H9 (cell line): Measurements from ENCODE around the gene VKORC1. TPM values are rescaled to one million over a fixed set of nuclear protein-coding genes. Genes with fewer than 3 reads are reported as not detected.

Source experiments
- DNase-seq: peaks from one replicate; pipeline ENCODE4 v3.0.0-alpha.2; 2017
- H2AFZ ChIP-seq: one replicate; pipeline ENCODE4 v1.6.1; 2013; ENCODE audit warnings: mild to moderate bottlenecking, low read length, control low read depth, moderate library complexity
- H2AK5ac ChIP-seq: 2 replicates; pipeline ENCODE4 v1.6.1; 2013; ENCODE audit warnings: low read length, control low read depth, mixed read lengths; ENCODE audit not compliant: insufficient read length
- H2BK120ac ChIP-seq: one replicate; pipeline ENCODE4 v1.6.1; 2013; ENCODE audit warnings: low read depth, mild to moderate bottlenecking, low read length, control low read depth, inconsistent platforms; ENCODE audit not compliant: poor library complexity, severe bottlenecking
- H2BK12ac ChIP-seq: 2 replicates; pipeline ENCODE4 v1.6.1; 2013; ENCODE audit warnings: low read length, control low read depth, mixed read lengths, low read depth; ENCODE audit not compliant: insufficient read length
- H2BK15ac ChIP-seq: 2 replicates; pipeline ENCODE4 v1.6.1; 2013; ENCODE audit warnings: low read depth, low read length, control low read depth
- H2BK20ac ChIP-seq: one replicate; pipeline ENCODE4 v1.6.1; 2013; ENCODE audit warnings: low read depth, mild to moderate bottlenecking, low read length, control low read depth, inconsistent platforms; ENCODE audit not compliant: poor library complexity, severe bottlenecking
- H2BK5ac ChIP-seq: 2 replicates; pipeline ENCODE4 v1.6.1; 2013; ENCODE audit warnings: low read length, control low read depth, mixed read lengths; ENCODE audit not compliant: insufficient read length
- H3K14ac ChIP-seq: 2 replicates; pipeline ENCODE4 v1.6.1; 2013; ENCODE audit warnings: low read length, control low read depth; ENCODE audit not compliant: insufficient read depth
- H3K18ac ChIP-seq: 2 replicates; pipeline ENCODE4 v1.6.1; 2013; ENCODE audit warnings: low read depth, mild to moderate bottlenecking, mixed read lengths, low read length, control low read depth; ENCODE audit not compliant: insufficient read length
- H3K23ac ChIP-seq: 2 replicates; pipeline ENCODE4 v1.6.1; 2013; ENCODE audit warnings: low read length, control low read depth, mixed read lengths, low read depth; ENCODE audit not compliant: insufficient read length
- H3K23me2 ChIP-seq: 2 replicates; pipeline ENCODE4 v1.6.1; 2013; ENCODE audit warnings: low read depth, mild to moderate bottlenecking, mixed read lengths, low read length, control low read depth; ENCODE audit not compliant: insufficient read length, poor library complexity, severe bottlenecking
- H3K27ac ChIP-seq: 2 replicates; pipeline ENCODE4 v1.5.1; 2013; ENCODE audit warnings: low read length, control low read depth, mixed read lengths, low read depth; ENCODE audit not compliant: insufficient read length
- H3K27me3 ChIP-seq: 2 replicates; pipeline ENCODE4 v1.6.1; 2013; ENCODE audit warnings: low read length, control low read depth, inconsistent platforms; ENCODE audit not compliant: insufficient read depth
- H3K4ac ChIP-seq: 2 replicates; pipeline ENCODE4 v1.6.1; 2013; ENCODE audit warnings: low read depth, mild to moderate bottlenecking, control low read depth, inconsistent platforms, low read length, moderate library complexity
- H3K4me1 ChIP-seq: 2 replicates; pipeline ENCODE4 v1.6.1; 2013; ENCODE audit warnings: low read length, control low read depth, inconsistent platforms; ENCODE audit not compliant: insufficient read depth
- H3K4me2 ChIP-seq: 2 replicates; pipeline ENCODE4 v1.6.1; 2013; ENCODE audit warnings: low read length, control low read depth, mixed read lengths; ENCODE audit not compliant: insufficient read length, insufficient read depth
- H3K56ac ChIP-seq: 2 replicates; pipeline ENCODE4 v1.6.1; 2013; ENCODE audit warnings: low read depth, mild to moderate bottlenecking, mixed read lengths, low read length, control low read depth; ENCODE audit not compliant: insufficient read length
- H3K79me1 ChIP-seq: 2 replicates; pipeline ENCODE4 v1.6.1; 2013; ENCODE audit warnings: low read depth, mild to moderate bottlenecking, moderate library complexity, low read length, control low read depth, inconsistent platforms; ENCODE audit not compliant: insufficient read depth, poor library complexity, severe bottlenecking
- H3K79me2 ChIP-seq: 2 replicates; pipeline ENCODE4 v1.6.1; 2013; ENCODE audit warnings: low read length, control low read depth, inconsistent platforms; ENCODE audit not compliant: insufficient read depth
- H3K9ac ChIP-seq: 2 replicates; pipeline ENCODE4 v1.6.1; 2013; ENCODE audit warnings: low read length, control low read depth, mixed read lengths; ENCODE audit not compliant: insufficient read length; ENCODE audit errors: extremely low read depth
- H3K9me3 ChIP-seq: one replicate; pipeline ENCODE4 v1.6.1; 2013; ENCODE audit warnings: low read depth, low read length, inconsistent platforms; ENCODE audit not compliant: control insufficient read depth
- H3T11ph ChIP-seq: one replicate; pipeline ENCODE4 v1.6.1; 2013; ENCODE audit warnings: mild to moderate bottlenecking, low read length, control low read depth, inconsistent platforms
- H4K20me1 ChIP-seq: one replicate; pipeline ENCODE4 v1.6.1; 2013; ENCODE audit not compliant: control insufficient read depth, insufficient read length, insufficient read depth
- H4K5ac ChIP-seq: 2 replicates; pipeline ENCODE4 v1.6.1; 2013; ENCODE audit warnings: low read depth, mild to moderate bottlenecking, mixed read lengths, low read length, control low read depth; ENCODE audit not compliant: insufficient read length
- H4K8ac ChIP-seq: replicated peaks from 2 replicates; pipeline ENCODE4 v1.6.1; 2013; ENCODE audit warnings: low read length, control low read depth, mixed read lengths, low read depth; ENCODE audit not compliant: insufficient read length
- H4K91ac ChIP-seq: 2 replicates; pipeline ENCODE4 v1.6.1; 2013; ENCODE audit warnings: low read depth, mild to moderate bottlenecking, moderate library complexity, mixed read lengths, low read length, control low read depth; ENCODE audit not compliant: insufficient read length
- H3K27ac Mint-ChIP-seq, 3 experiments: 2 replicates in 2 of 3; 3 replicates in 1 of 3; pipeline ENCODE4 v1.8.0; 2020 to 2021; ENCODE audit warnings: mixed read lengths in 3 of 3, mild to moderate bottlenecking in 1 of 3, moderate library complexity in 1 of 3
- H3K27me3 Mint-ChIP-seq: 2 replicates; pipeline ENCODE4 v1.8.0; 2021; ENCODE audit warnings: low read depth, mild to moderate bottlenecking, moderate library complexity, mixed read lengths
- H3K36me3 Mint-ChIP-seq, 3 experiments: 2 replicates in 2 of 3; 3 replicates in 1 of 3; pipeline ENCODE4 v1.8.0; 2020 to 2021; ENCODE audit warnings: low read depth in 3 of 3, mixed read lengths in 3 of 3; ENCODE audit not compliant: insufficient read depth in 1 of 3
- H3K4me1 Mint-ChIP-seq, 2 experiments: 2 replicates each; pipeline ENCODE4 v1.8.0; 2020; ENCODE audit warnings: mixed read lengths in 2 of 2
- H3K4me3 Mint-ChIP-seq, 2 experiments: 2 replicates in 1 of 2; 3 replicates in 1 of 2; pipeline ENCODE4 v1.8.0; 2020 to 2021; ENCODE audit warnings: mild to moderate bottlenecking in 2 of 2, mixed read lengths in 2 of 2, moderate library complexity in 1 of 2
- H3K9me3 Mint-ChIP-seq, 2 experiments: 2 replicates in 1 of 2; 3 replicates in 1 of 2; pipeline ENCODE4 v1.8.0; 2020; ENCODE audit warnings: mild to moderate bottlenecking in 2 of 2, mixed read lengths in 2 of 2, moderate library complexity in 1 of 2
- CTCF ChIP-seq: fragments of 200-600 bp; sonication (generic); conservative IDR thresholded peaks from 3 replicates; pipeline ENCODE4 v1.8.0; 2021; ENCODE audit warnings: antibody characterized with exemption, mild to moderate bottlenecking
- WGBS: extraction: QIAGEN DNeasy Blood & Tissue Kit; methylation state at CpG from one replicate; pipeline ENCODE4 v1.1.7; 2013; ENCODE audit warnings: missing lambda C conversion rate, low lambda C conversion rate, mixed read lengths; ENCODE audit not compliant: insufficient read length; ENCODE audit errors: extremely low coverage; 5-methylcytosine and 5-hydroxymethylcytosine counted together
- total RNA-seq: library from RNA; stranded (reverse); gene quantifications from 2 replicates; pipeline ENCODE4 v1.2.1, GENCODE V29; 2021

VKORC1 gene
- total RNA-seq, 1 experiment from 2014 or later: 93.9 TPM

GRCh38 chr16:31082368-31083045 lies 12.1 kb downstream of the VKORC1 start:
- H3K4me3 Mint-ChIP-seq: no peak overlapping the region
- no peak overlapping the region for H2BK5ac ChIP-seq
- peak overlapping the region in 1 of 3 experiments; percentile 76; a peak in 3 of 7 replicates for H3K27ac Mint-ChIP-seq

More at GRCh38 chr16:31082368-31083045, 12.1 kb downstream of the VKORC1 start:
- Histone ChIP-seq H3K27ac (no peak overlapping the region), H3T11ph (no peak overlapping the region), H3K18ac (no peak overlapping the region), H3K23ac (no peak overlapping the region), H2AFZ (no peak overlapping the region), H3K14ac (no peak overlapping the region), H2BK120ac (no peak overlapping the region), H2BK12ac (no peak overlapping the region), H3K4me2 (no peak overlapping the region), H3K79me1 (no peaks in the 10 kb centered on the region), H2BK15ac (no peak overlapping the region), H3K27me3 (no peaks in the 10 kb centered on the region), H3K4me1 (no peaks in the 10 kb centered on the region), H3K23me2 (no peaks in the 10 kb centered on the region), H4K8ac (no peak overlapping the region), H3K79me2 (no peaks in the 10 kb centered on the region), H3K9ac (no peak overlapping the region), H4K5ac (no peak overlapping the region), H4K20me1 (peaks cover 4% of the 10 kb centered on the region), H3K56ac (no peak overlapping the region), H4K91ac (no peak overlapping the region), H2AK5ac (no peak overlapping the region), H3K9me3 (no peaks in the 10 kb centered on the region), H2BK20ac (no peak overlapping the region), H3K4ac (no peak overlapping the region)
- H3K27me3 Mint-ChIP-seq: no peaks in the 10 kb centered on the region
- TF ChIP-seq CTCF: no peak
- peaks cover 0 to 3% of the 10 kb centered on the region in 2 experiments; a peak in 1 of 4 replicates for H3K4me1 Mint-ChIP-seq
- WGBS: no CpG with 5 or more reads among the region's 14 CpGs
- no peaks in the 10 kb centered on the region for H3K9me3 Mint-ChIP-seq
- H3K36me3 Mint-ChIP-seq: peaks cover 26 to 49% (median 48%) of the 10 kb centered on the region in 3 experiments; a peak in 6 of 7 replicates
- peak; percentile 15 for DNase-seq
